Esophagus squamous epithelium (tissue), 4 donors: Measurements from ENCODE around the gene NPHP4.

ENCODE experiments used
- POLR2A ChIP-seq, 4 donors: fragments of 450-650 bp; IDR thresholded peaks; one replicate each; pipeline ENCODE4 v1.6.1; 2017; ENCODE audit warnings: antibody characterized with exemption in 4 of 4, mild to moderate bottlenecking in 4 of 4, moderate library complexity in 3 of 4
- TF ChIP-seq, protein P1 (sequence below), 6 experiments: fragments of 450-650 bp in 4 of 6; fragments of 200-600 bp in 2 of 6; sonication (generic) in 2 of 6; IDR thresholded peaks; one replicate each; pipeline ENCODE4 v1.5.1; 2016 to 2019; ENCODE audit warnings: antibody characterized with exemption in 6 of 6, mild to moderate bottlenecking in 4 of 6, moderate library complexity in 4 of 6

DNA sequence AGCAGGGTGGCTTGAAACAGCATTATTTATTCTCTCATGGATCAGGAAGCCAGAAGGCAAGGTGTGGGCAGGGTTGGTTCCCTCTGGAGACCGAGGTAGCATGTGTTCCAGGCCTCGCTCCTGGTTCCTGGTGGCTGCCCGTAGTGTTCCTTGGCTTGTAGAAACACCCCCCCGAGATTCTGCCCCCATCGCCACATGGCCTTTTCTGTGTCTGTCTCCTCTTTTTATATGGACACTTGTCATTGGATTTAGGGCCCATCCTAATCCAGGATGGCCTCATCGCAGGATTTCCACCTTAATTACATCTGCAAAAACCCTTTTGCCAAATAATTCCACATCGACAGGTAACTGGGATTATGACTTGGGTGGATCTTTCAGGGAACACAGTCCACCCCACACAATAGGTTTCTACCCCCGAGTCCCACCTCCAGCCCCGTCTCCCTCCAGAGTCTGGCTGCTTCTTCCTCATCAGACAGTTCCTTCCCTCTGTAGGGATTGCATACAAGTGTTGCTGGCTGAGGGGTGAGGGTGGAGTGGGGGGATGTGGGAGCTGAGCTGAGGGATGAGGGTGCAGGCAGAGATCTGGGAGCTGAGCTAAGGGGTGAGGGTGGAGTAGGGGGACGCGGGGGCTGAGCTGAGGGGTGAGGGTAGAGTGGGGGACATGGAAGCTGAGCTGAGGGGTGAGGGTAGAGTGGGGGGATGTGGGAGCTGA, 12.3 kb upstream of the NPHP4 start:
- TF ChIP-seq, protein P1, sequence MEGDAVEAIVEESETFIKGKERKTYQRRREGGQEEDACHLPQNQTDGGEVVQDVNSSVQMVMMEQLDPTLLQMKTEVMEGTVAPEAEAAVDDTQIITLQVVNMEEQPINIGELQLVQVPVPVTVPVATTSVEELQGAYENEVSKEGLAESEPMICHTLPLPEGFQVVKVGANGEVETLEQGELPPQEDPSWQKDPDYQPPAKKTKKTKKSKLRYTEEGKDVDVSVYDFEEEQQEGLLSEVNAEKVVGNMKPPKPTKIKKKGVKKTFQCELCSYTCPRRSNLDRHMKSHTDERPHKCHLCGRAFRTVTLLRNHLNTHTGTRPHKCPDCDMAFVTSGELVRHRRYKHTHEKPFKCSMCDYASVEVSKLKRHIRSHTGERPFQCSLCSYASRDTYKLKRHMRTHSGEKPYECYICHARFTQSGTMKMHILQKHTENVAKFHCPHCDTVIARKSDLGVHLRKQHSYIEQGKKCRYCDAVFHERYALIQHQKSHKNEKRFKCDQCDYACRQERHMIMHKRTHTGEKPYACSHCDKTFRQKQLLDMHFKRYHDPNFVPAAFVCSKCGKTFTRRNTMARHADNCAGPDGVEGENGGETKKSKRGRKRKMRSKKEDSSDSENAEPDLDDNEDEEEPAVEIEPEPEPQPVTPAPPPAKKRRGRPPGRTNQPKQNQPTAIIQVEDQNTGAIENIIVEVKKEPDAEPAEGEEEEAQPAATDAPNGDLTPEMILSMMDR (IDR thresholded peaks at IDR 0.05): no peak
- no peak for TF ChIP-seq POLR2A (IDR thresholded peaks at IDR 0.05)
